Peyer's patch (tissue), 4 donors: ENCODE results near the gene PTPRU.

Experiments
- CTCF ChIP-seq, 6 experiments: fragments of 450-650 bp in 4 of 6; fragments of 200-600 bp in 2 of 6; sonication (generic) in 1 of 6; IDR thresholded peaks; one replicate each; pipeline ENCODE4 v1.5.1; 2017 to 2019; ENCODE audit warnings: antibody characterized with exemption in 6 of 6, mild to moderate bottlenecking in 3 of 6, moderate library complexity in 1 of 6
- POLR2A ChIP-seq, 2 donors: fragments of 450-650 bp; IDR thresholded peaks; one replicate each; pipeline ENCODE4 v1.5.1; 2017; ENCODE audit warnings: antibody characterized with exemption in 2 of 2, mild to moderate bottlenecking in 2 of 2, moderate library complexity in 2 of 2

DNA sequence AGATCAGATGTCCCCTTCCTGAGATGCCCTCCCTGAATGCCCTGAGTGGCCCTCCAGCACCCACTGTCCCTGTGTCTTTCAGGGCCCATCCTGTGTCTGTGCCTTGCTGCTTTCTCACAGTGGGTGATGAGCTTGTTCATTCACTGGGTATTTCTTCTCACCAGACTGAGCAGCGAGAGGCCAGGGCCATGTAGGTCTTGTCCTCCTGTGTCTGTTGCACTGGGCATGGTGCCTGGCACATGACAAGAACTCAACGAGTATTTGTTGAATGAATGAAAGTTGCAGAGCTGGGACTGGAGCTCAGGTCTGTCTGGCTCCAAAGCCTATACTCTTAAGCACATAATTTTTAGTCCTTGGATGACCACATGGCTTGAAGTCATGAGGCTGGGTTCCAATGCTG is 93.8 kb downstream of the PTPRU start:
- TF ChIP-seq CTCF (IDR thresholded peaks at IDR 0.05) = no peak
- TF ChIP-seq POLR2A (IDR thresholded peaks at IDR 0.05) = no peak
